AG08396 (cell line): ENCODE results near the gene SLC7A7.
"Not testable (repeated sequence)": the region's sequence is repeated elsewhere in the genome, so short reads cannot be mapped to it uniquely, and the experiment has no call there.

Experiments
- DNase-seq: peaks from one replicate; pipeline ENCODE4 v3.0.0; 2012; ENCODE audit warnings: low spot score, mixed read lengths

Gene SLC7A7

DNA sequence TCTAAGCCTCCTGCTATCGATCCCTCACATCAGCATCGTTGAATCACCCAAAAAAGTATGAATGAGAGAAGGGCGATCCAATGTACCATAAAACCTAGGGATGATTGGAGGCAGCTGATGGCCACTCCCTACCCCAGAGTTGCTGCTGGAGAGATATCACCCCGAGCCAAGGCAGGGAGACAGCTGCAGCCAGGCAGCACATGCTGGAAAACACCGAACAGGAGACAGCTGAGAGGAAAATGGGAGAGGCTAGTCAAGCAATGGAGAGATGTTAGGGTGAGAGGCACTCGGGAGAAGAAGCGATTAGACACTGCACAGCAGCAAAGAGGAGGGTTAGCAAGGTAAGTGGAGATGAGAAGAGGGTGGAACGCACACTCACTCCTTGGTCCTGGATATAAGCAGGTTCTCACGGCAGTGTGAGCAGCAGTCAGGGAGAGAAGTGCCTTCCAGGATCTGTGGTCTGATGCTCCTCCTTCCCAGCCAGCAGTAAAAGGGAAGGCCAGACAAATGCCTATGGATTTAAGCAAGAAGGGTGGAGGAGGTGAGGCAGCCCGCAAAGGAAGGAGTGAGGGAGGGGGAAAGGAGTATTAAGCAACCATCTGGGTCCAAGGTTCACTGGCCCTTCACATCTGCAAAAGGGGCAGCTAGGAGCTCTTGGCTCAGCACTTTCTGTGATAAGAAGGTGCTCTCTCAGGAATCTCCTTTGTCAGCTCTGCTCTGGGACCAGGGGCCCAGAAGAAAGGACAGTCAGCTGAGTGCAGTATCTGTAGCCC lies at the start of gene SLC7A7:
SLC7A7 (minus strand) TSS at position 495 of the 773 bp plus-strand sequence. CDS start 2,037 bp downstream, outside the sequence.
- DNase-seq, result no peak

DNA sequence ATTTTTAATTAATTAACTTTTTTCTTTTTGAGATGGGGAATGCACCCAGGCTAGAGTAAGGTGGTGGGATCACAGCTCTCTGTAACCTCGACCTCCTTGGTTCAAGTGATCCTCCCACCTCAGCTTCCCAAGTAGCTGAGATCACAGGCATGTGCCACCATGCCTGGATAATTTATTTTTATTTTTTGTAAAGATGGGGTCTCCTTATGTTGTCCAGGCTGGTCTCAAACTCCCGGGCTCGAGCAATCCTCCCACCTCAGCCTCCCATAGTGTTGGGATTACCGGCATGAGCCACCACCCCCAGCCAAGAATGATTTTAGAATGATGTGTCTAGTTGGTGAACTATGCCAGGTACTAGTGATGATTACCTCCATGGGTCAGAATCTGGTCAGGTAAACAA lies 49.7 kb upstream of the SLC7A7 start:
- no peak for DNase-seq

- no peak for DNase-seq
Measured at GRCh38 chr14:22861651-22862050, 46.4 kb upstream of the SLC7A7 start.

- not testable (repeated sequence) for DNase-seq
Measured at GRCh38 chr14:22860377-22860776, 45.1 kb upstream of the SLC7A7 start.

DNA sequence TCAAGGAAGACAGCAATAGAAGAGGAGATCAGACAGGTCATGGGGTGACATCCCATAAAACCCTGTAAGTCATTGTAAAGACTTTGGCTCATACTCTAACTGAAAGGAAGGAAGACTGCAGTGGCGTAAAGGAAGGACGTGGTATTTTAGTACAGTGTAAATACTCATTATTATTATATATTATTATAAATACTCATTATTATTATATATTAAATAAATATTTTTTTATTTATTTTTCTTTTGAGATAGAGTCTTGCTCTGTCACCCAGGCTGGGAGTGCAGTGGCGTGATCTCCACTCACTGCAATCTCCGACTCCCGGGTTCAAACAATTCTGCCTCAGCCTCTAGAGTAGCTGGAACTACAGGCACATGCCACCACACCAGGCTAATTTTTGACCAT lies 41.2 kb upstream of the SLC7A7 start:
- DNase-seq, result no peak

DNA sequence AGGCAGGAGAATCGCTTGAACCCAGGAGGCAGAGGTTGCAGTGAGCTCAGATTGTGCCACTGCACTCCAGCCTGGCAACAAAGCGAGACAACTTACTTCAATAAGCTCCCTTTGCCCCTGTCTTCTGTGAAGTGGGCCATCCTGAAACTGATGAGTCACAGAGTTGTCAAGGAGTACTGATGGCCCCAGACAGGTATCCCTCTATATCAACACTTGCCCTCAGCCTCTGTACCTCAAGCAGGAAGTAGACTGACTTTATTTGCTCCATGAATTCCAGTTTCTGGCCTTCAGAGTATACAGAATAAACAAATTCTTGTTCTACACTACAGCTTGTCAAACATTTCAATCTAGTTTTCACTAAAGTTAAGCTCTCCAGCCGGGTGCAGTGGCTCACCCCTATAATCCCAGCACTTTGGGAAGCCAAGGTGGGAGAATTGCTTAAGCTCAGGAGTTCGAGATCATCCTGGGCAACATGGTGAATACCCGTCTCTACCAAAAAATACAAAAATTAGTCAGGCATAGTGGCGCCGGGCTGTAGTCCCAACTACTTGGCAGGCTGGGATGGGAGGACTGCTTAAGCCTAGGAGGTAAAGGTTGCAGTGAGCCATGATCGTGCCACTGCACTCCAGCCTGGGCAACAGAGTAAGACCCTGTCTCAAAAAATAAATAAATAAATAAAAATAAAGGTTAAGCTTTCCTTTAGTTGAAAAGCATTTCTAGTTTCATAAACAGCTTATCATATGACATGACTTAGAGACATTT lies 39.9 kb upstream of the SLC7A7 start:
- no peak for DNase-seq

DNA sequence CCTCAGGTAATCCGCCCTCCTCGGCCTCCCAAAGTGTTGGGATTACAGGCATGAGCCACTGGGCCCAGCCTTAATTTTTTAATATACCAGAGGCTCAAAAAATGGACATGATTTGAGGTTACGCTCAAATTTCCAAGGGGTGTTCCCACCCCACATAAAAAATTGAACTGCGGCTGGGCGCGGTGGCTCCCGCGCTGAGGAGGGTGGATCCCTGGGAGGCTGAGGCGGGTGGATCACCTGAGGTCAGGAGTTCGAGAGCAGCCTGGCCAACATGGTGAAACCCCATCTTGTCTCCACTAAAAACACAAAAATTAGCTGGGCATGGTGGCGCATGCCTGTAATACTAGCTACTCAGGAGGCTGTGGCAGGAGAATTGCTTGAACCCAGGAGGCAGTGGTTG lies 39.1 kb upstream of the SLC7A7 start:
- DNase-seq, result not testable (repeated sequence)

GRCh38 chr14:22852940-22853767 lies 37.9 kb upstream of the SLC7A7 start:
- DNase-seq, result peak; percentile 76

GRCh38 chr14:22852599-22852939 lies 37.3 kb upstream of the SLC7A7 start:
- peak; percentile 3 for DNase-seq

DNA sequence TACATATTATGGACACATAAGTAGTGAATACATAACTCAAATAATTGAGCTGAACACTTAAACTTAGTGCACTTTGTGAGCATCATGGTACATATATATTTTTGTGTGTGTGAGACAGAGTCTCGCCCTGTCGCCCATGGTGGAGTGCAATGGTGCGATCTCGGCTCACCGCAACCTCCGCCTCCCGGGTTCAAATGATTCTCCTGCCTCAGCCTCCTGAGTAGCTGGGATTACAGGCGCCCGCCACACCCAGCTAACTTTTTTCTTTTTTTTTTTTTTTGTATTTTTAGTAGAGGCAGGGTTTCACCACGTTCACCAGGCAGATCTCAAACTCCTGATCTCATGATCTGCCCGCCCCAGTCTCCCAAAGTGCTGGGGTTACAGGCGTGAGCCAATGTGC lies 36.9 kb upstream of the SLC7A7 start:
- DNase-seq, result not testable (repeated sequence)

- DNase-seq, result peak; percentile 84
Measured at GRCh38 chr14:22850944-22851764, 35.9 kb upstream of the SLC7A7 start.

GRCh38 chr14:22849212-22849819 lies 34.1 kb upstream of the SLC7A7 start:
- no peak for DNase-seq

GRCh38 chr14:22848351-22849164 lies 33.3 kb upstream of the SLC7A7 start:
- DNase-seq, result peak; percentile 77

GRCh38 chr14:22847661-22848341 lies 32.6 kb upstream of the SLC7A7 start:
- peak; percentile 75 for DNase-seq

GRCh38 chr14:22846811-22847307 lies 31.6 kb upstream of the SLC7A7 start:
- DNase-seq, result no peak

- DNase-seq, result no peak
Measured at GRCh38 chr14:22845821-22846625, 30.8 kb upstream of the SLC7A7 start.

DNA sequence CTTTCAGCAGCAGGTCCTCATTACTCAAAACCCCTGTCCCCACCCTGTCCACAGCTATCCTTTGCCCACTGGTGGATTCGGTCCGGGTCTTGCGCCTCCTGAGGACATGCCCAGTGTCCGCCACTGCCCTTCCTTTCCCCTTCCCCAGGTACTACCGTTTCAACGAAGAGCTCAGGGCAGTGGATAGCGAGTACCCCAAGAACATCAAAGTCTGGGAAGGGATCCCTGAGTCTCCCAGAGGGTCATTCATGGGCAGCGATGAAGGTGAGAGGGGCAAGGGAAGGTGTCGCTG lies 29.8 kb upstream of the SLC7A7 start:
- no peak for DNase-seq

DNA sequence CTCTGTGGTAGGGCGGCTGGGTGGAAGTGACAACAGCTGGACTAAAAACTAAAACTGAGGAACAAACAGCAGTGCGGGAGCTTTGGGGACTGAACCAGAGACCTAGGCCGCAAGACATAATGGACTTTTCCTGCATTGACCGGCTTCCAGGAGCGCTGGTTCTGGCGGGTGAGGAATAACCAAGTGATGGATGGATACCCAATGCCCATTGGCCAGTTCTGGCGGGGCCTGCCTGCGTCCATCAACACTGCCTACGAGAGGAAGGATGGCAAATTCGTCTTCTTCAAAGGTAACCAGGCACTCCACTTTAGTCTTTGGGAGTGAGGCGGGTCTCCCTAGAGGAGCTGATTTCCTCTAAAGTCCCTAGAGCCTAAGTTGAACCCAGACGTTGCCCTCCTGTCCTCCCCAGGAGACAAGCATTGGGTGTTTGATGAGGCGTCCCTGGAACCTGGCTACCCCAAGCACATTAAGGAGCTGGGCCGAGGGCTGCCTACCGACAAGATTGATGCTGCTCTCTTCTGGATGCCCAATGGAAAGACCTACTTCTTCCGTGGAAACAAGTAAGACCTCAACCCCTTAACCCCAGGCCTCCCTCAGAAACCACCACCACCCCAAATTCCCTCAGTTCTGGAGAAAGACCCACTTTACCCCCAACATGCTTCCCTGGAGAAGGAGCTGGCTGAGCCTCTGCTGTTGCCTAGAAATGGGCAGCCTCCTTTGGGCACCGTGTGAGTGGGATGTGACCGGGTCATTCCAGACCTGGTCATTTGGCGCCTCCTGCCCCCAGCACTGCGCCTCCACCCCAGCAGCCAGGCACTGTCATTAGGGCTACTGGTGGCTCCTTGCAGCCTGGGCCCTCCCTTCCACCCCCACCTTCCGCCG lies 29.2 kb upstream of the SLC7A7 start:
- DNase-seq, result no peak
